Calu3 (cell line): ENCODE data around the gene POLR1D. TPM values are rescaled to one million over a fixed set of nuclear protein-coding genes. Genes with fewer than 3 reads are reported as not detected.

ENCODE experiments used
- BruUV-seq: library from RNA; stranded (reverse); fragments of 400-500 nt; replicated peaks from 2 replicates; lab custom pipeline; 2021; lab: Mats Ljungman, UMichigan
- CTCF ChIA-PET: fragments of 300-600 bp; sonication (Branson Sonifier 250); formaldehyde crosslinking; loops from one replicate; lab custom pipeline; 2022; ENCODE audit warnings: antibody characterized with exemption; lab: Charles Lee
- DNase-seq: peaks from one replicate; pipeline ENCODE4 v3.0.0; 2022
- H3K27ac Mint-ChIP-seq: one replicate; pipeline ENCODE4 v1.8.0; 2022; ENCODE audit warnings: mixed read lengths; ENCODE audit not compliant: unreplicated experiment
- H3K27me3 Mint-ChIP-seq: one replicate; pipeline ENCODE4 v1.8.0; 2022; ENCODE audit warnings: mixed read lengths; ENCODE audit not compliant: unreplicated experiment
- H3K36me3 Mint-ChIP-seq: one replicate; pipeline ENCODE4 v1.8.0; 2022; ENCODE audit warnings: mild to moderate bottlenecking, moderate library complexity, mixed read lengths; ENCODE audit not compliant: insufficient read depth, unreplicated experiment
- H3K4me1 Mint-ChIP-seq: one replicate; pipeline ENCODE4 v1.8.0; 2022; ENCODE audit warnings: mild to moderate bottlenecking, low read depth, mixed read lengths; ENCODE audit not compliant: unreplicated experiment
- H3K4me3 Mint-ChIP-seq: one replicate; pipeline ENCODE4 v1.8.0; 2022; ENCODE audit warnings: mild to moderate bottlenecking, low read depth, moderate library complexity, mixed read lengths; ENCODE audit not compliant: unreplicated experiment
- H3K9me3 Mint-ChIP-seq: one replicate; pipeline ENCODE4 v1.8.0; 2022; ENCODE audit warnings: low read depth, mixed read lengths; ENCODE audit not compliant: unreplicated experiment
- intact Hi-C: fragments of 100-400 bp; cut with micrococcal nuclease; formaldehyde crosslinking; loops from one replicate; pipeline ENCODE4 v1.10.0; 2022; ENCODE audit not compliant: unreplicated experiment
- total RNA-seq: library from RNA; stranded (reverse); gene quantifications from 2 replicates; pipeline ENCODE4 v1.2.3, GENCODE V29; 2022
- TF ChIP-seq, protein P1 (sequence below): fragments of 200-600 bp; IDR thresholded peaks from one replicate; pipeline ENCODE4 v1.8.0; 2022; ENCODE audit warnings: antibody characterized with exemption; ENCODE audit not compliant: unreplicated experiment

The POLR1D gene
- total RNA-seq, 1 experiment from 2014 or later, result 97.7 TPM

GRCh38 chr13:27631665-27632064 lies 10.0 kb downstream of the POLR1D start:
- Mint-ChIP-seq H3K27me3 (no peaks in the 10 kb centered on the region), H3K9me3 (no peaks in the 10 kb centered on the region), H3K4me1 (peaks cover 11% of the 10 kb centered on the region), H3K36me3 (peaks cover 8% of the 10 kb centered on the region), H3K4me3 (no peak overlapping the region), H3K27ac (no peak overlapping the region)
- TF ChIP-seq, protein P1, sequence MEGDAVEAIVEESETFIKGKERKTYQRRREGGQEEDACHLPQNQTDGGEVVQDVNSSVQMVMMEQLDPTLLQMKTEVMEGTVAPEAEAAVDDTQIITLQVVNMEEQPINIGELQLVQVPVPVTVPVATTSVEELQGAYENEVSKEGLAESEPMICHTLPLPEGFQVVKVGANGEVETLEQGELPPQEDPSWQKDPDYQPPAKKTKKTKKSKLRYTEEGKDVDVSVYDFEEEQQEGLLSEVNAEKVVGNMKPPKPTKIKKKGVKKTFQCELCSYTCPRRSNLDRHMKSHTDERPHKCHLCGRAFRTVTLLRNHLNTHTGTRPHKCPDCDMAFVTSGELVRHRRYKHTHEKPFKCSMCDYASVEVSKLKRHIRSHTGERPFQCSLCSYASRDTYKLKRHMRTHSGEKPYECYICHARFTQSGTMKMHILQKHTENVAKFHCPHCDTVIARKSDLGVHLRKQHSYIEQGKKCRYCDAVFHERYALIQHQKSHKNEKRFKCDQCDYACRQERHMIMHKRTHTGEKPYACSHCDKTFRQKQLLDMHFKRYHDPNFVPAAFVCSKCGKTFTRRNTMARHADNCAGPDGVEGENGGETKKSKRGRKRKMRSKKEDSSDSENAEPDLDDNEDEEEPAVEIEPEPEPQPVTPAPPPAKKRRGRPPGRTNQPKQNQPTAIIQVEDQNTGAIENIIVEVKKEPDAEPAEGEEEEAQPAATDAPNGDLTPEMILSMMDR, result no peak
- DNase-seq, result no peak
- no TSS peak for BruUV-seq
- CTCF ChIA-PET, result no interaction called here
- intact Hi-C loops, result no loop called here

- TF ChIP-seq, protein P1, result no peak
- Mint-ChIP-seq H3K27me3 (no peaks in the 10 kb centered on the region), H3K4me3 (no peak overlapping the region), H3K27ac (no peak overlapping the region), H3K4me1 (peaks cover 11% of the 10 kb centered on the region), H3K9me3 (no peaks in the 10 kb centered on the region), H3K36me3 (peaks cover 8% of the 10 kb centered on the region)
- intact Hi-C loops, result no loop called here
- CTCF ChIA-PET, result no interaction called here
- DNase-seq, result no peak
- BruUV-seq, result no TSS peak
These were observed 10.5 kb downstream of the POLR1D start for GRCh38 chr13:27632214-27632613.

DNA sequence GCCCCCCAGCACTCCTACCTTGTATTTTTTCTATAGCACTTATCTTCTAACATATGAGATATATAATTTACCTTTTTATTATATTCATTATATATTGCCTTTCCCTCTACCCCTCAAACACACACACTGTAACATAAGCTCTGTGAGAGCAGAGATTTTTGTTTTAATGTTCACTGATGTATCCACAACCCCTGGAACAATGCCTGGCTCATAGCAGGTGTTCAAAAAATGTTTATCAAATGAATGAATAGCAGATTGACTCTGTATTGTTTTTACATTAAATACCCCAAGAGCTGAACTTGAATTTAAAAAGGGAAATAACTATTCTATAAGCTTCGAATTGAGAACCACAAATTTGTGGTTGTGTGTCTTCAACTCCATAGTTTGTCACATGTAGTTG lies 11.0 kb downstream of the POLR1D start:
- Mint-ChIP-seq H3K27ac (no peak overlapping the region), H3K27me3 (no peaks in the 10 kb centered on the region), H3K4me3 (no peak overlapping the region), H3K36me3 (peaks cover 8% of the 10 kb centered on the region), H3K9me3 (no peaks in the 10 kb centered on the region), H3K4me1 (peaks cover 7% of the 10 kb centered on the region)
- no TSS peak for BruUV-seq
- no peak for DNase-seq
- intact Hi-C loops, result no loop called here
- TF ChIP-seq, protein P1, result no peak
- CTCF ChIA-PET, result no interaction called here

- intact Hi-C loops, result no loop called here
- TF ChIP-seq, protein P1, result no peak
- no peaks in the 10 kb centered on the region for H3K4me1 Mint-ChIP-seq
- H3K36me3 Mint-ChIP-seq, result no peaks in the 10 kb centered on the region
- no TSS peak for BruUV-seq
- CTCF ChIA-PET, result no interaction called here
- no peak overlapping the region for H3K27ac Mint-ChIP-seq
- no peak overlapping the region for H3K4me3 Mint-ChIP-seq
- no peaks in the 10 kb centered on the region for H3K9me3 Mint-ChIP-seq
- no peaks in the 10 kb centered on the region for H3K27me3 Mint-ChIP-seq
- DNase-seq, result no peak
These were observed 12.5 kb downstream of the POLR1D start for GRCh38 chr13:27634231-27634630.
